Measurements from ENCODE around the gene ALOX5.

DNA sequence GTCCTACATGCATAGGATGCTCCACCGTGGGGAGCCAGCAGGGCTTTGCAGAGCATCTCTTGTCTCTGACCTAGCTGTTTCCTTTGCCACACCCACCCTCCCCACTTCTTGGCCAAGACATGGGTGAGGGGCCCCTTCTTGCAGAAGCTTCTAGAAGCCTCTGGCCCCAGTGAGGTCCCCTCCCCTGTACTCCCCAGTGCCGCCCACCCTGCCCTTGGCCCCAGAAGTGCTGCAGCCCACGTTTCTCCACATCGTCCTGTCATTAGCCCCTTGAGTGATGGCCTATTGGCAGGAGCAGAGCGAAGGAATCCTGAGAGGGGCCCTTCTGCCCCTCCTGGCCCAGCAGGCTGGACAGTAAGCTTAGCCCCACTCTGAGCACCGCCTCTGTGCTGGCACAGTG is 43.7 kb downstream of the ALOX5 start:
- TF ChIP-seq, protein P1, sequence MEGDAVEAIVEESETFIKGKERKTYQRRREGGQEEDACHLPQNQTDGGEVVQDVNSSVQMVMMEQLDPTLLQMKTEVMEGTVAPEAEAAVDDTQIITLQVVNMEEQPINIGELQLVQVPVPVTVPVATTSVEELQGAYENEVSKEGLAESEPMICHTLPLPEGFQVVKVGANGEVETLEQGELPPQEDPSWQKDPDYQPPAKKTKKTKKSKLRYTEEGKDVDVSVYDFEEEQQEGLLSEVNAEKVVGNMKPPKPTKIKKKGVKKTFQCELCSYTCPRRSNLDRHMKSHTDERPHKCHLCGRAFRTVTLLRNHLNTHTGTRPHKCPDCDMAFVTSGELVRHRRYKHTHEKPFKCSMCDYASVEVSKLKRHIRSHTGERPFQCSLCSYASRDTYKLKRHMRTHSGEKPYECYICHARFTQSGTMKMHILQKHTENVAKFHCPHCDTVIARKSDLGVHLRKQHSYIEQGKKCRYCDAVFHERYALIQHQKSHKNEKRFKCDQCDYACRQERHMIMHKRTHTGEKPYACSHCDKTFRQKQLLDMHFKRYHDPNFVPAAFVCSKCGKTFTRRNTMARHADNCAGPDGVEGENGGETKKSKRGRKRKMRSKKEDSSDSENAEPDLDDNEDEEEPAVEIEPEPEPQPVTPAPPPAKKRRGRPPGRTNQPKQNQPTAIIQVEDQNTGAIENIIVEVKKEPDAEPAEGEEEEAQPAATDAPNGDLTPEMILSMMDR (IDR thresholded peaks at IDR 0.05): no peak
- no peak for TF ChIP-seq EZH2phosphoT487 (IDR thresholded peaks at IDR 0.05)
